Mucosa of rectum (tissue), 2 donors: ENCODE measurements around the gene LCE1F.

Source experiments
- H3K27ac ChIP-seq, 2 donors: one replicate each; pipeline ENCODE4 v1.7.0; 2013; ENCODE audit warnings: inconsistent platforms in 2 of 2, low read depth in 2 of 2, low read length in 2 of 2
- H3K27me3 ChIP-seq, 2 donors: one replicate each; pipeline ENCODE4 v1.7.0; 2013; ENCODE audit warnings: low read length in 2 of 2; ENCODE audit not compliant: control insufficient read depth in 2 of 2, insufficient read depth in 2 of 2
- H3K36me3 ChIP-seq, 2 donors: one replicate each; pipeline ENCODE4 v1.7.0; 2013; ENCODE audit warnings: low read length in 2 of 2; ENCODE audit not compliant: control insufficient read depth in 2 of 2, insufficient read depth in 2 of 2
- H3K4me1 ChIP-seq, 2 donors: one replicate each; pipeline ENCODE4 v1.7.0; 2013; ENCODE audit warnings: low read length in 2 of 2, mild to moderate bottlenecking in 1 of 2; ENCODE audit not compliant: control insufficient read depth in 2 of 2, insufficient read depth in 2 of 2
- H3K4me3 ChIP-seq, 2 donors: one replicate each; pipeline ENCODE4 v1.7.0; 2013; ENCODE audit warnings: low read length in 2 of 2
- H3K9ac ChIP-seq, 2 donors: one replicate each; pipeline ENCODE4 v1.7.0; 2013; ENCODE audit warnings: low read length in 2 of 2, low read depth in 1 of 2, mild to moderate bottlenecking in 1 of 2
- H3K9me3 ChIP-seq, 2 donors: one replicate each; pipeline ENCODE4 v1.7.0; 2013; ENCODE audit warnings: low read length in 2 of 2; ENCODE audit not compliant: control insufficient read depth in 2 of 2
- donor health status: healthy.
- donor health status: Normal muscosa, but diverticular disease.

Gene LCE1F

GRCh38 chr1:152774875-152775274 lies at the start of gene LCE1F:
LCE1F (plus strand) TSS chr1:152775140; CDS start chr1:152776372, 1,232 bp downstream.
- H3K9me3 ChIP-seq: no peaks in the 10 kb centered on the region
- no peak within 1 kb of the TSS for H3K4me3 ChIP-seq
- H3K27ac ChIP-seq: no peak within 1 kb of the TSS
- no peaks in the 10 kb centered on the region for H3K36me3 ChIP-seq
- H3K9ac ChIP-seq: no peak within 1 kb of the TSS
- no peaks in the 10 kb centered on the region for H3K4me1 ChIP-seq
- no peaks in the 10 kb centered on the region for H3K27me3 ChIP-seq

- Histone ChIP-seq H3K4me3 (no peak overlapping the region), H3K9ac (no peak overlapping the region), H3K27me3 (no peaks in the 10 kb centered on the region), H3K36me3 (no peaks in the 10 kb centered on the region), H3K27ac (no peak overlapping the region), H3K9me3 (no peaks in the 10 kb centered on the region), H3K4me1 (no peaks in the 10 kb centered on the region)
These were observed 49.7 kb upstream of the LCE1F start for GRCh38 chr1:152725261-152725660.

GRCh38 chr1:152728986-152729385 lies 46.0 kb upstream of the LCE1F start:
- Histone ChIP-seq H3K9ac (no peak overlapping the region), H3K36me3 (no peaks in the 10 kb centered on the region), H3K27ac (no peak overlapping the region), H3K27me3 (no peaks in the 10 kb centered on the region), H3K9me3 (no peaks in the 10 kb centered on the region), H3K4me3 (no peak overlapping the region), H3K4me1 (no peaks in the 10 kb centered on the region)

GRCh38 chr1:152735648-152736047 lies 39.3 kb upstream of the LCE1F start:
- H3K4me3 ChIP-seq: no peak overlapping the region
- H3K9ac ChIP-seq: no peak overlapping the region

GRCh38 chr1:152737997-152738396 lies 36.9 kb upstream of the LCE1F start:
- H3K27ac ChIP-seq: no peak overlapping the region
- H3K4me3 ChIP-seq: no peak overlapping the region
- H3K9ac ChIP-seq: no peak overlapping the region
- no peaks in the 10 kb centered on the region for H3K36me3 ChIP-seq
- H3K9me3 ChIP-seq: no peaks in the 10 kb centered on the region
- no peaks in the 10 kb centered on the region for H3K27me3 ChIP-seq
- no peaks in the 10 kb centered on the region for H3K4me1 ChIP-seq

More at GRCh38 chr1:152735648-152736047, 39.3 kb upstream of the LCE1F start:
- no peaks in the 10 kb centered on the region for H3K9me3 ChIP-seq
- H3K36me3 ChIP-seq: no peaks in the 10 kb centered on the region
- no peaks in the 10 kb centered on the region for H3K27me3 ChIP-seq
- H3K4me1 ChIP-seq: no peaks in the 10 kb centered on the region
- no peak overlapping the region for H3K27ac ChIP-seq

- no peak overlapping the region for H3K4me3 ChIP-seq
- no peaks in the 10 kb centered on the region for H3K36me3 ChIP-seq
- no peak overlapping the region for H3K27ac ChIP-seq
- no peaks in the 10 kb centered on the region for H3K4me1 ChIP-seq
- H3K9ac ChIP-seq: no peak overlapping the region
- H3K9me3 ChIP-seq: no peaks in the 10 kb centered on the region
- no peaks in the 10 kb centered on the region for H3K27me3 ChIP-seq
These were observed 35.1 kb upstream of the LCE1F start for GRCh38 chr1:152739841-152740240.

GRCh38 chr1:152741656-152742055 lies 33.3 kb upstream of the LCE1F start:
- no peaks in the 10 kb centered on the region for H3K9me3 ChIP-seq
- no peaks in the 10 kb centered on the region for H3K4me1 ChIP-seq
- H3K27ac ChIP-seq: no peak overlapping the region
- H3K36me3 ChIP-seq: no peaks in the 10 kb centered on the region
- H3K27me3 ChIP-seq: no peaks in the 10 kb centered on the region
- no peak overlapping the region for H3K4me3 ChIP-seq
- no peak overlapping the region for H3K9ac ChIP-seq

GRCh38 chr1:152743371-152744145 lies 31.4 kb upstream of the LCE1F start:
- Histone ChIP-seq H3K4me3 (no peak overlapping the region), H3K4me1 (no peaks in the 10 kb centered on the region), H3K27ac (no peak overlapping the region), H3K9me3 (no peaks in the 10 kb centered on the region), H3K36me3 (no peaks in the 10 kb centered on the region), H3K9ac (no peak overlapping the region), H3K27me3 (no peaks in the 10 kb centered on the region)

- Histone ChIP-seq H3K27ac (no peak overlapping the region), H3K9me3 (no peaks in the 10 kb centered on the region), H3K27me3 (no peaks in the 10 kb centered on the region), H3K9ac (no peak overlapping the region), H3K36me3 (no peaks in the 10 kb centered on the region), H3K4me1 (no peaks in the 10 kb centered on the region), H3K4me3 (no peak overlapping the region)
These were observed 29.6 kb upstream of the LCE1F start for GRCh38 chr1:152745289-152745704.

- H3K27ac ChIP-seq: no peak overlapping the region
- no peaks in the 10 kb centered on the region for H3K4me1 ChIP-seq
These were observed 29.0 kb upstream of the LCE1F start for GRCh38 chr1:152745765-152746444.

More at GRCh38 chr1:152745765-152746444, 29.0 kb upstream of the LCE1F start:
- Histone ChIP-seq H3K9ac (no peak overlapping the region), H3K36me3 (no peaks in the 10 kb centered on the region), H3K27me3 (no peaks in the 10 kb centered on the region), H3K9me3 (no peaks in the 10 kb centered on the region), H3K4me3 (no peak overlapping the region)
